K562 (cell line): ENCODE results near the gene PRKAG2. TPM values are rescaled to one million over a fixed set of nuclear protein-coding genes. Genes with fewer than 3 reads are reported as not detected.

ENCODE experiments used
- PHF8 ChIP-seq: fragments of 200-600 bp; sonication (generic); IDR thresholded peaks from 2 replicates; pipeline ENCODE4 v1.6.1; 2012; ENCODE audit warnings: mixed run types, mild to moderate bottlenecking, inconsistent platforms, low read length, moderate library complexity, borderline replicate concordance
- polyA plus RNA-seq, 8 experiments: library from polyadenylated mRNA; depleted of rRNA in 4 of 8; stranded (reverse) in 5 of 8; unstranded in 3 of 8; fragments of >200 nt; fragmentation: Nextera tagmentation in 2 of 8; fragmentation: Illumina TruSeq in 1 of 8; extraction: Ambion mirVana in 2 of 8; extraction: Trizol in 1 of 8; gene quantifications; 2 replicates each; pipeline versions ENCODE4 v1.2.1 to v1.2.3, GENCODE V29; 2011 to 2014; ENCODE audit warnings: inconsistent platforms in 1 of 8, missing spikeins in 1 of 8
- total RNA-seq, 7 experiments: library from RNA; depleted of rRNA in 6 of 7; stranded (reverse); fragments of >200 nt in 6 of 7; fragmentation: Illumina TruSeq in 2 of 7; extraction: Trizol in 2 of 7; gene quantifications; 2 replicates each; pipeline versions ENCODE4 v1.2.1 to v1.2.3, GENCODE V29; 2011 to 2021; ENCODE audit warnings: low replicate concordance in 1 of 7
- TF ChIP-seq, protein P1 (sequence below): fragments of 450-650 bp; IDR thresholded peaks from 2 replicates; pipeline ENCODE4 v1.6.1; 2016
- TF ChIP-seq, protein P2 (sequence below): sonication (generic); formaldehyde crosslinking; IDR thresholded peaks from 2 replicates; pipeline ENCODE4 v1.8.1; 2023; ENCODE audit warnings: mild to moderate bottlenecking, missing genetic modification reagents
- TF ChIP-seq, protein P3 (sequence below): fragments of 450-650 bp; IDR thresholded peaks from 2 replicates; pipeline ENCODE4 v1.6.1; 2017; ENCODE audit warnings: antibody characterized with exemption

Gene PRKAG2
- total and polyA plus RNA-seq, 9 of the 15 experiments (the other 6 are each of a cell fraction or from before 2014, with no cell fraction given) = 0.99 to 5.6 (median 3.3) TPM

DNA sequence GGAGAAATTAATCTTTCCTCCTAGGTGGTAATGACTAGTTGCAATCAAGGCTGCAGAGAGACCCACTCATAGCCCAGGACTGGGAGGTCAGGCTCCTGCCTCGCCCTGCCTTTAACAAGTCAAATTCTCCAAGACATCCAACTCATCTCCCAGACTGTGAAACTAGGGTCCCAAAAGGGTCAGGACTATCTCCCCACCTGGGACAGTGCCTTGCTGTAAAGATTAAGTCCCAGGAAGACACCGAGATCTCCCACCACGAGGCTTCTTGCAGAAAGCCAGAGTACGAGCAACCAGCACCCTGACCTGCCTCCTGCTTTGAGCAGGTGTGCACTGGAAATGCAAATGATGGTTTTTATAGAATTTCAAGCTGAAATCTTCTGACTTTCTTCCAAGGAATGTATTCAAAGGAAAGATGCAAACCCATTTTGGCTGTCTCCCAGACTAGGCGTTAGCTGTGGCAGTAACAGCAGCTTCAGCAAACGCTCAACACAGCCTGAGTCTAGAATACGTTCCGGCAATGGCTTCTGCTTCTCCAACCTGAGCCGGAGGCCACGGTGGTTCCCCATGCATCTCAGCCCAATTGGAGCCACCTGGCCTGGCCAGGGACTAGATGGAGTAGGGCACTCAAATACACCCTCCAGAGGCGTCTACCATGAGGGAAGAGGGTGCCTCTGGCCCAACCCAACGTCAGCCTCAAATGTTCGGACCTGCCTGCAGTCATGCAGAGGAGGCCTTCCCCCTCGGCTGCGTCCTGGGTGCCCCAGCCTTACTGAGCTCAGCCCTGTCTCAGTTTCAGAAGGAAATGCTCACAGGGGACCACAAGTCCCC, 170.4 kb downstream of the PRKAG2 start (continued):
- TF ChIP-seq, protein P1, sequence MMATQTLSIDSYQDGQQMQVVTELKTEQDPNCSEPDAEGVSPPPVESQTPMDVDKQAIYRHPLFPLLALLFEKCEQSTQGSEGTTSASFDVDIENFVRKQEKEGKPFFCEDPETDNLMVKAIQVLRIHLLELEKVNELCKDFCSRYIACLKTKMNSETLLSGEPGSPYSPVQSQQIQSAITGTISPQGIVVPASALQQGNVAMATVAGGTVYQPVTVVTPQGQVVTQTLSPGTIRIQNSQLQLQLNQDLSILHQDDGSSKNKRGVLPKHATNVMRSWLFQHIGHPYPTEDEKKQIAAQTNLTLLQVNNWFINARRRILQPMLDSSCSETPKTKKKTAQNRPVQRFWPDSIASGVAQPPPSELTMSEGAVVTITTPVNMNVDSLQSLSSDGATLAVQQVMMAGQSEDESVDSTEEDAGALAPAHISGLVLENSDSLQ = no peak
- TF ChIP-seq, protein P2, sequence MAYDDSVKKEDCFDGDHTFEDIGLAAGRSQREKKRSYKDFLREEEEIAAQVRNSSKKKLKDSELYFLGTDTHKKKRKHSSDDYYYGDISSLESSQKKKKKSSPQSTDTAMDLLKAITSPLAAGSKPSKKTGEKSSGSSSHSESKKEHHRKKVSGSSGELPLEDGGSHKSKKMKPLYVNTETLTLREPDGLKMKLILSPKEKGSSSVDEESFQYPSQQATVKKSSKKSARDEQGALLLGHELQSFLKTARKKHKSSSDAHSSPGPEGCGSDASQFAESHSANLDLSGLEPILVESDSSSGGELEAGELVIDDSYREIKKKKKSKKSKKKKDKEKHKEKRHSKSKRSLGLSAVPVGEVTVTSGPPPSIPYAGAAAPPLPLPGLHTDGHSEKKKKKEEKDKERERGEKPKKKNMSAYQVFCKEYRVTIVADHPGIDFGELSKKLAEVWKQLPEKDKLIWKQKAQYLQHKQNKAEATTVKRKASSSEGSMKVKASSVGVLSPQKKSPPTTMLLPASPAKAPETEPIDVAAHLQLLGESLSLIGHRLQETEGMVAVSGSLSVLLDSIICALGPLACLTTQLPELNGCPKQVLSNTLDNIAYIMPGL = no peak
- TF ChIP-seq, protein P3, sequence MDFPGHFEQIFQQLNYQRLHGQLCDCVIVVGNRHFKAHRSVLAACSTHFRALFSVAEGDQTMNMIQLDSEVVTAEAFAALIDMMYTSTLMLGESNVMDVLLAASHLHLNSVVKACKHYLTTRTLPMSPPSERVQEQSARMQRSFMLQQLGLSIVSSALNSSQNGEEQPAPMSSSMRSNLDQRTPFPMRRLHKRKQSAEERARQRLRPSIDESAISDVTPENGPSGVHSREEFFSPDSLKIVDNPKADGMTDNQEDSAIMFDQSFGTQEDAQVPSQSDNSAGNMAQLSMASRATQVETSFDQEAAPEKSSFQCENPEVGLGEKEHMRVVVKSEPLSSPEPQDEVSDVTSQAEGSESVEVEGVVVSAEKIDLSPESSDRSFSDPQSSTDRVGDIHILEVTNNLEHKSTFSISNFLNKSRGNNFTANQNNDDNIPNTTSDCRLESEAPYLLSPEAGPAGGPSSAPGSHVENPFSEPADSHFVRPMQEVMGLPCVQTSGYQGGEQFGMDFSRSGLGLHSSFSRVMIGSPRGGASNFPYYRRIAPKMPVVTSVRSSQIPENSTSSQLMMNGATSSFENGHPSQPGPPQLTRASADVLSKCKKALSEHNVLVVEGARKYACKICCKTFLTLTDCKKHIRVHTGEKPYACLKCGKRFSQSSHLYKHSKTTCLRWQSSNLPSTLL = no peak
- no peak for TF ChIP-seq PHF8
